ENCODE measurements around the gene DUXA. TPM values are rescaled to one million over a fixed set of nuclear protein-coding genes. Genes with fewer than 3 reads are reported as not detected.

DUXA gene
- total and polyA plus RNA-seq, 10 of the 15 experiments (the other 5 are each of a cell fraction or from before 2014, with no cell fraction given): not detected

- DNase-seq (ENCODE audit: low read depth, low spot score) (no peak), FAIRE-seq (no peak), ATAC-seq (no peak)
- ChIA-PET SMC1A (ENCODE audit: uncharacterized antibody, unreplicated experiment) (no interaction called here), POLR2A (no interaction called here), CTCF (no interaction called here), RAD21 (ENCODE audit: unreplicated experiment) (no interaction called here)
- no peak overlapping the region for H2AFZ ChIP-seq (ENCODE audit: control insufficient read depth, low read depth, low read length)
- H3K9ac ChIP-seq (ENCODE audit: control insufficient read depth, insufficient read depth, low read length): no peak overlapping the region
- no peaks in the 10 kb centered on the region for H3K79me2 ChIP-seq (ENCODE audit: control insufficient read depth, insufficient read depth, low read length)
- no peak overlapping the region for H3K4me2 ChIP-seq (ENCODE audit: control insufficient read depth, insufficient read depth)
- H3K4me1 ChIP-seq (ENCODE audit: control insufficient read depth, insufficient read depth, low read length): no peaks in the 10 kb centered on the region
- intact Hi-C loops (cut with micrococcal nuclease; ENCODE audit: unreplicated experiment) (no loop called here), in situ Hi-C loops (cut with MboI) (no loop called here)
- no peaks in the 10 kb centered on the region; the same call in 2 of the 3 replicates for H3K9me3 ChIP-seq (replicated peaks; ENCODE audit: control insufficient read depth, insufficient read depth, low read length)
- H3K36me3 ChIP-seq (ENCODE audit: control insufficient read depth in 2 of 2, insufficient read depth in 2 of 2, low read length in 1 of 2): no peaks in the 10 kb centered on the region
- WGBS (ENCODE audit: insufficient coverage, insufficient replicate concordance, low lambda C conversion rate, missing lambda C conversion rate): 79% methylated on average over 9 of the region's 9 CpGs
- H3K4me3 ChIP-seq: no peak overlapping the region
- TF ChIP-seq NR2C1 (IDR thresholded peaks at IDR 0.05) (no peak), ZNF274 (IDR thresholded peaks at IDR 0.05; ENCODE audit: insufficient read depth, insufficient read length) (peak; percentile 48)
- no peaks in the 10 kb centered on the region for H4K20me1 ChIP-seq (ENCODE audit: control insufficient read depth, insufficient read depth)
- H3K27ac ChIP-seq (ENCODE audit: control insufficient read depth, insufficient read depth): no peak overlapping the region
- H3K27me3 ChIP-seq (replicated peaks in 1 of 2; ENCODE audit: control insufficient read depth in 2 of 2, insufficient read depth in 2 of 2, low read length in 1 of 2): no peaks in the 10 kb centered on the region
- BruUV-seq (replicated peaks): no TSS peak
Measured at GRCh38 chr19:57110592-57111328, 56.5 kb downstream of the DUXA start.

GRCh38 chr19:57106722-57107235, 60.5 kb downstream of the DUXA start:
- WGBS (ENCODE audit: insufficient coverage, insufficient replicate concordance, low lambda C conversion rate, missing lambda C conversion rate): 78% methylated on average over 23 of the region's 42 CpGs
- FAIRE-seq (no peak), ATAC-seq (no peak), DNase-seq (ENCODE audit: low read depth, low spot score) (no peak)
- no peaks in the 10 kb centered on the region for H3K27me3 ChIP-seq (replicated peaks in 1 of 2; ENCODE audit: control insufficient read depth in 2 of 2, insufficient read depth in 2 of 2, low read length in 1 of 2)
- ChIA-PET CTCF (no interaction called here), SMC1A (ENCODE audit: uncharacterized antibody, unreplicated experiment) (no interaction called here), POLR2A (no interaction called here), RAD21 (ENCODE audit: unreplicated experiment) (no interaction called here)
- no peaks in the 10 kb centered on the region; the same call in 1 of the 3 replicates for H3K9me3 ChIP-seq (replicated peaks; ENCODE audit: control insufficient read depth, insufficient read depth, low read length)
- no peak overlapping the region for H3K4me2 ChIP-seq (ENCODE audit: control insufficient read depth, insufficient read depth)
- in situ Hi-C loops (cut with MboI): no loop called here
- H3K79me2 ChIP-seq (ENCODE audit: control insufficient read depth, insufficient read depth, low read length): no peaks in the 10 kb centered on the region
- BruUV-seq (replicated peaks): no TSS peak
- no peak overlapping the region for H3K4me3 ChIP-seq
- no peak overlapping the region for H3K27ac ChIP-seq (ENCODE audit: control insufficient read depth, insufficient read depth)
- H3K4me1 ChIP-seq (ENCODE audit: control insufficient read depth, insufficient read depth, low read length): no peaks in the 10 kb centered on the region
- H4K20me1 ChIP-seq (ENCODE audit: control insufficient read depth, insufficient read depth): no peaks in the 10 kb centered on the region
- H2AFZ ChIP-seq (ENCODE audit: control insufficient read depth, low read depth, low read length): no peak overlapping the region
- intact Hi-C loops (cut with micrococcal nuclease; ENCODE audit: unreplicated experiment): no loop called here
- H3K36me3 ChIP-seq (ENCODE audit: control insufficient read depth in 2 of 2, insufficient read depth in 2 of 2, low read length in 1 of 2): no peaks in the 10 kb centered on the region
- no peak overlapping the region for H3K9ac ChIP-seq (ENCODE audit: control insufficient read depth, insufficient read depth, low read length)
- no peak for TF ChIP-seq NR2F1 (conservative IDR thresholded peaks at IDR 0.05)
- no peak for TF ChIP-seq RUNX3 (IDR thresholded peaks at IDR 0.05; ENCODE audit: low read length)
- no peak for TF ChIP-seq RCOR1 (conservative IDR thresholded peaks at IDR 0.05; ENCODE audit: low read depth, low read length)
- TF ChIP-seq CBX3 (IDR thresholded peaks at IDR 0.05; ENCODE audit: borderline replicate concordance, low read depth): no peak
- no peak for TF ChIP-seq POLR2AphosphoS2 (IDR thresholded peaks at IDR 0.05; ENCODE audit: low read depth, low read length)
- no peak for TF ChIP-seq PAX5 (IDR thresholded peaks at IDR 0.05; ENCODE audit: borderline replicate concordance, low read depth, low read length)
- TF ChIP-seq RB1 (IDR thresholded peaks at IDR 0.05; ENCODE audit: borderline replicate concordance): no peak
- no peak for TF ChIP-seq LARP7 (IDR thresholded peaks at IDR 0.05)
- no peak for TF ChIP-seq IRF5 (IDR thresholded peaks at IDR 0.05; ENCODE audit: borderline replicate concordance)
- no peak for TF ChIP-seq RELB (IDR thresholded peaks at IDR 0.05; ENCODE audit: low read depth)
- TF ChIP-seq MEF2B (IDR thresholded peaks at IDR 0.05; ENCODE audit: partially characterized antibody, poor library complexity, severe bottlenecking): no peak
- TF ChIP-seq SUPT20H (IDR thresholded peaks at IDR 0.05; ENCODE audit: borderline replicate concordance, control insufficient read depth, low read depth, low read length): no peak
- no peak for TF ChIP-seq GATAD2B (conservative IDR thresholded peaks at IDR 0.05; ENCODE audit: low read depth)
- no peak for TF ChIP-seq DPF2 (IDR thresholded peaks at IDR 0.05)
- TF ChIP-seq YY1 (IDR thresholded peaks at IDR 0.05; ENCODE audit: low read depth, low read length): no peak

Measured in GM12878 (cell line).